ENCODE measurements around the gene RWDD3. TPM values are rescaled to one million over a fixed set of nuclear protein-coding genes. Genes with fewer than 3 reads are reported as not detected.

Gene RWDD3
- total and polyA plus RNA-seq, 10 of the 15 experiments (the other 5 are each of a cell fraction or from before 2014, with no cell fraction given), result 9.8 to 42.9 (median 21.4) TPM

DNA sequence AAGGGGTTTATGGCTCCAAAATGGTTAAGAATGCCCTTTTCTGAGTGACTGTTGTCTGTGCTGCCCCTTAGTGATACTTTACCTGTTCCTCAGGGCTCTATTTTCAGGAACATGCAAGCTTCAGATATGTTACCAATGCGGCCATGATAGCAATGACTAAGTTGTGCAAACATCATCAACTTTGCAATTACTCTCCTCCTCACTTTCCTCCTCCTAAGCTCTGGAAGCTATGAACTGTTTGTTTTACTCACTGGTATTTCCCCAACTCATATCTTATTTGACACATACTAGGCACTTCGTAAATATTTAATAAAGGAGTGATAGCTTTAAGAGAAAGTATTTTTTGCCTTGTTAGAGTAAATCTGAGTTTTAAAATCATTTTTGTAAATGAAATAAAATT, 53.8 kb downstream of the RWDD3 start:
- Histone ChIP-seq H3K4me1 (ENCODE audit: control insufficient read depth, insufficient read depth, low read length) (no peaks in the 10 kb centered on the region), H3K36me3 (ENCODE audit: control insufficient read depth in 2 of 2, insufficient read depth in 2 of 2, low read length in 1 of 2) (no peaks in the 10 kb centered on the region), H3K4me2 (ENCODE audit: control insufficient read depth, insufficient read depth) (no peak overlapping the region), H4K20me1 (ENCODE audit: control insufficient read depth, insufficient read depth) (no peaks in the 10 kb centered on the region), H3K27ac (ENCODE audit: control insufficient read depth, insufficient read depth) (no peak overlapping the region), H3K4me3 (no peak overlapping the region), H3K9me3 (replicated peaks; ENCODE audit: control insufficient read depth, insufficient read depth, low read length) (no peaks in the 10 kb centered on the region), H3K79me2 (ENCODE audit: control insufficient read depth, insufficient read depth, low read length) (no peaks in the 10 kb centered on the region), H3K27me3 (replicated peaks in 1 of 2; ENCODE audit: control insufficient read depth in 2 of 2, insufficient read depth in 2 of 2, low read length in 1 of 2) (no peaks in the 10 kb centered on the region), H2AFZ (ENCODE audit: control insufficient read depth, low read depth, low read length) (no peak overlapping the region), H3K9ac (ENCODE audit: control insufficient read depth, insufficient read depth, low read length) (no peak overlapping the region)
- TF ChIP-seq SPI1 (IDR thresholded peaks at IDR 0.05; ENCODE audit: borderline replicate concordance, insufficient read depth, low read depth, low read length), result no peak
- no peak for TF ChIP-seq POU2F2 (IDR thresholded peaks at IDR 0.05; ENCODE audit: borderline replicate concordance, low read depth, low read length)
- TF ChIP-seq POLR2AphosphoS5 (IDR thresholded peaks at IDR 0.05; ENCODE audit: low read length), result no peak
- TF ChIP-seq NFYA (IDR thresholded peaks at IDR 0.05; ENCODE audit: borderline replicate concordance, low read depth, low read length), result no peak
- TF ChIP-seq RCOR1 (conservative IDR thresholded peaks at IDR 0.05; ENCODE audit: low read depth, low read length), result no peak
- SMC1A ChIA-PET (ENCODE audit: uncharacterized antibody, unreplicated experiment), result no interaction called here
- no peak for DNase-seq (ENCODE audit: low read depth, low spot score)
- no peak for ATAC-seq
- in situ Hi-C loops (cut with MboI), result no loop called here
- POLR2A ChIA-PET, result interaction anchor here (0.6 kb wide), 1 partner anchor 113 kb away, joined by 3 read pairs; no protein-coding TSS in a partner anchor
- RAD21 ChIA-PET (ENCODE audit: unreplicated experiment), result no interaction called here
- no peak for FAIRE-seq
- intact Hi-C loops (cut with micrococcal nuclease; ENCODE audit: unreplicated experiment), result no loop called here
- no TSS peak for BruUV-seq (replicated peaks)
- CTCF ChIA-PET, result no interaction called here
- 0% methylated on average over 2 of the region's 2 CpGs for WGBS (ENCODE audit: insufficient coverage, insufficient replicate concordance, low lambda C conversion rate, missing lambda C conversion rate)

Other genes with a start within 250 kb of the RWDD3 start
- gene ALG14, start 161.3 kb upstream of the RWDD3 start, total RNA-seq (2014; rRNA removed), result 4.4 and 4.8 TPM in 2 replicates
- gene ALG14, start 161.3 kb upstream of the RWDD3 start, total RNA-seq (2014; rRNA removed; fragmentation: Illumina TruSeq; extraction: Trizol), result 4.7 and 4.8 TPM in 2 replicates
- gene ALG14, start 161.3 kb upstream of the RWDD3 start, total RNA-seq (2021), result 4.8 and 8.4 TPM in 2 replicates
- gene ALG14, start 161.3 kb upstream of the RWDD3 start, polyA plus RNA-seq (2011; rRNA removed), result 1.9 and 3.3 TPM in 2 replicates
- 2.6 and 5.8 TPM in 2 replicates for gene ALG14, start 161.3 kb upstream of the RWDD3 start, polyA plus RNA-seq (2014; fragmentation: Illumina TruSeq; extraction: Trizol)
- gene ALG14, start 161.3 kb upstream of the RWDD3 start, polyA plus RNA-seq (2014; fragmentation: Nextera tagmentation; extraction: Ambion mirVana), result 10 to 100 TPM; 15.1 to 19.2 TPM
- gene ALG14, start 161.3 kb upstream of the RWDD3 start, polyA plus RNA-seq (2014; rRNA removed), result 4.4 and 6.6 TPM in 2 replicates
- gene ALG14, start 161.3 kb upstream of the RWDD3 start, polyA plus RNA-seq (2016; fragmentation: Nextera tagmentation; extraction: Ambion mirVana), result 10 to 100 TPM; 11.7 to 13.2 TPM
- gene TLCD4, start 116.9 kb upstream of the RWDD3 start, total RNA-seq (2014; rRNA removed), result under 0.01 TPM in 1 of 2 replicates, not detected in the other
- 0.04 TPM in 1 of 2 replicates, not detected in the other for gene TLCD4, start 116.9 kb upstream of the RWDD3 start, total RNA-seq (2014; rRNA removed; fragmentation: Illumina TruSeq; extraction: Trizol)
- gene TLCD4, start 116.9 kb upstream of the RWDD3 start, total RNA-seq (2021), result 0.05 TPM in 1 of 2 replicates, not detected in the other
- gene TLCD4, start 116.9 kb upstream of the RWDD3 start, polyA plus RNA-seq (2011; rRNA removed), result 0.03 TPM in 1 of 2 replicates, not detected in the other
- gene TLCD4, start 116.9 kb upstream of the RWDD3 start, polyA plus RNA-seq (2014; fragmentation: Illumina TruSeq; extraction: Trizol), result under 0.01 and 0.02 TPM in 2 replicates
- under 1 TPM in 1 of 2 experiments, not detected in 1; 0.02 TPM for gene TLCD4, start 116.9 kb upstream of the RWDD3 start, polyA plus RNA-seq (2014; fragmentation: Nextera tagmentation; extraction: Ambion mirVana)
- gene TLCD4, start 116.9 kb upstream of the RWDD3 start, polyA plus RNA-seq (2014; rRNA removed), result not detected in 2 replicates
- under 1 TPM in 1 of 2 experiments, not detected in 1; 0.10 TPM for gene TLCD4, start 116.9 kb upstream of the RWDD3 start, polyA plus RNA-seq (2016; fragmentation: Nextera tagmentation; extraction: Ambion mirVana)